Dedifferentiated amniotic fluid mesenchymal stem cell (primary cell): ENCODE results near the gene PRADC1.

Source experiments
- DNase-seq: peaks from one replicate; pipeline ENCODE4 v3.0.0-alpha.2; 2016; ENCODE audit errors: extremely low spot score

The PRADC1 gene

DNA sequence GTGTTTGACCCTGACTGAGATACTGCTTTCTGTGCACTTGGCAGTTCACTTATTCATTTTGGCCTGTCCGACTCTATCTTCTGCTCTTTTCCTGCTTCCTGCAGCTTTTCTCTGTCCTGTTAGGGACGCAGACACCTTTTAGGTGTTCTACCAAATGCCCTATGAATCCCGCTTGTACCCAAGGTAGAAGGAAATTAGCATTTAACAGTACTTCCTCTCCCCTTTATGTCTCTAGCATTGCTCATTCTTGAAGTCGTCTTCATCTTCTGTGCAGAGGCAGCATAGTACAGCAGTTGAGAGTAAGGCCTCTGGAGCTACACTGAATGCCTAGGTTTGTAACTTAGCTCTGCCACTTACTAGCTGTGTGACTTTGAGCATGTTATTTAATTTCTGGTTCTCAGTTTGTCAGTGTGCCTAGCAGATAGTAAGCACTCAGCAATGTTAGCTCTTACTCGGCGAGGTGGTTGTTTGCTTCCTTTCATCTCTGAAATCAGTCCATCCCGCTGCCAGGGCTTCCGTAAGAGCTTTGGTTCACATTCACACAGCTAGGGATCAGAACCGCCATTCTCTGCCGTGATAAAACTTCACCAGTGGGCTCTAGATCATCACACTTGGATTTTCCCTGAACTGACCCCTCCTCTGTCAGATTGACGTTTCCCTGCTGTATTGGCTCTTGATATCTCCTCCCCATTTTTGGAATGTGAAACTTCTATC lies 2.4 kb upstream of the PRADC1 start:
- DNase-seq: no peak

GRCh38 chr2:73233932-73234832 lies 1.1 kb upstream of the PRADC1 start, which contains the start of gene CCT7:
TSS of gene CCT7 (plus strand) at chr2:73234308. CDS start at chr2:73234379, 71 bp downstream.
- peak; percentile 82 for DNase-seq

DNA sequence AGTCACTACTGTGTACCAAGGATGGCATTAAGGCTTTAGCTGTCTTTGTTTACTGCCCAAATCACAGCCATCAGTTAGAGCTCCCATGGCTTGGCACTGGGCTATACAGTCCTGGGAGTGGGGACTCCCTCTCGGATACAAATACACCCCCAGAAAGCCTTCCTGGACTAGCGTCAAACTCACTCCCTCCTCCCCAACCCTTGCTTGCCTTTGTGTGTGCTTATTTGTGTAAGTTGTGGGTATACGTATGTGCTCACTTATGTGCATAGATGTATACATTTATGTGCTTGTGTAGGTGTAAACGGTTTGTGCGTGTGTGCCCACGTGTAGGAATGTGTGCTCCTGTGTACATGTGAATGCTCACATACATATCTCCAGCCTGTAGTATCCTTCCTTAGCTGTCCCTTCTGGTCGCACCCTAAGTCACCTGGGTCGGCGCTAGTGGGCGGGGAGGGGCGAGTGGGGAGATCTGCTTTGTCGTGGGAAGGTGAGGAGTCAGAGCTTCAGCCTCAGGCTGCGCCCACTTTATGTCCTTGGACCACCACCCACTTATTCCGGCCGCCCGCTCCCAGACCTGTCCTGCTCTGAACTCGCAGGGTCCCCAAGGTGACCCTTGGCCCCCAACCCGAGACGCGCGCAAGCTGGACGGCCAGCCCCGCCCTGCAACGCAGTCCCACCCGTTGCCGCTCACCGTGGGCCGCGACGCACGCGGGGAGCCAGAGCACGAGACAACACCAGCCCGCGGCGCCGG lies 461 bp downstream of the PRADC1 start:
- DNase-seq: no peak

- DNase-seq: no peak
These were observed 4.4 kb downstream of the PRADC1 start for GRCh38 chr2:73228631-73229030.

GRCh38 chr2:73227086-73227485 lies 6.0 kb downstream of the PRADC1 start:
- no peak for DNase-seq

GRCh38 chr2:73225513-73226360 lies 7.3 kb downstream of the PRADC1 start:
- DNase-seq: no peak

GRCh38 chr2:73223821-73224220 lies 9.2 kb downstream of the PRADC1 start:
- DNase-seq: no peak

DNA sequence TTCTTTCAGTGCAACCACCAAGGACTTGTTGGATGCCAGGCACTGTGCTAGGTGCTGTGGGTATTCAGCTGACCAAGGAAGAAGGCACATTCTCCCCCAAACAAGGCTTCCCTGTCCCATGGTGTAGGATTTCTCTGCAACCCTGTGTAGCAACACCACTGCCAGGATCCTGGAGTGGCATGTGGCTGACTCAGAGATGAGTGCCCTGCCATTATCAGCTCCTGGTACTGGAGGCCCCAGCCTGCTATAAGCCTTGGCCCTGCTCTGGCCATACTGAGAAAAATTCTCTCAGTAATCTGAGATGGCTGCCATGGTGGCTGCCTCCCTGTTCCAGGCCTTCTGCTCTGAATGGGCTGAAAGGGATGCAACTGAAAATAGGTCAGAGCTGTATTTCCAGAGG lies 14.7 kb downstream of the PRADC1 start:
- peak; percentile 22 for DNase-seq

DNA sequence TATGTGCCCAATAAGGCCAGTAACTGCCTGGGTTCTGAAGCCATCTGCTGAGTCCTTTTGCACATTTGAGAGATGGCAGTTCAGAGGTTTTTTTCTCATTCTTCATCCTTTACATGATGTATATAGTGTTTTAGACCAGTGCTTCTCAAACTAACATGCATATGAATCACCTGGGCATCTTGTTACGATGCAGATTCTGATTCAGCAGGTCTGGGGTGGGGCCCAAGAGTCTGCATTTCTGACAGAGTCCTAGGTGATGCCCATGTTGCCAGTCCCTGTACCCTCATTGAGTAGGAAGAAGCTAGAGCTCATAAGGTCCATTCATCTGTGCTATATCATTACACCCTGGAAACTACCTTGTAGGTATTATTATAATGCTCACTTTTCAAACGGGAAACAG lies 15.2 kb downstream of the PRADC1 start:
- DNase-seq: no peak

DNA sequence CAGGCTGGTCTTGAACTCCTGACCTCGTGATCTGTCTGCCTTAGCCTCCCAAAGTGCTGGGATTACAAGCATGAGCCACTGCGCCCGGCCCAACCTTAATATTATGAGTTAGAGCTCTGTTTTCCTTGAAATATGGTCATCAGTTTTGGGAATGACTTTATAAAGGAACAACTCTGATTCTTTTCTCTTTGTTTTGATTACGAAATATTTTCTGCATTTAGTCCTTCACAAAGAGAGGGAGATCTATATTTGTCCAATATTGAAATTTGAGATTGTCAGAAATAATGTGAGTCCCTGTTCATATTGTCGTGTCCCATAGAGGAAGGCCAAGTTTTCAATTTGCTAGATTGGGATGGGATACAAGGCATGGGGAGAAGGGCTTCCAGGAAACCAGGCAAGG lies 15.9 kb downstream of the PRADC1 start:
- no peak for DNase-seq

DNA sequence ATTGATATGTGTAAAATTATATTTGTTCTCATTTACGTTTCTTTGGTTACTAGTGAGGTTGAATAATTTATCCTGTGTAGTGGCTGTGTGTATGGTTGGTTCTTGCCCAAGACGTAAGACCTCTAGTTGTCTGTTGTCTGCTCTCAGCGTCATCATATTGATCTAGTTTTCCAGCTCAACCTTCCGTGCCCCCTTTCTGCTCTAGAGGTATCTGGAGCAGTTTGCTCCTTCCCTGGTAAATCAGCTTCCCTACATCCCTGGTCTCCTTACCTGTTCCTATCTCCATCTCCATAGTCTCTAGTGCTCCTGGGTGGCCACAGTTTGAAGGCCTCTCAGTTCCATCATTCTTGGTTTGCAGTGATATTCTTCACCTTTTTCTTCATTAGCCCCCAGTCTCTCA lies 17.8 kb downstream of the PRADC1 start:
- DNase-seq: no peak

DNA sequence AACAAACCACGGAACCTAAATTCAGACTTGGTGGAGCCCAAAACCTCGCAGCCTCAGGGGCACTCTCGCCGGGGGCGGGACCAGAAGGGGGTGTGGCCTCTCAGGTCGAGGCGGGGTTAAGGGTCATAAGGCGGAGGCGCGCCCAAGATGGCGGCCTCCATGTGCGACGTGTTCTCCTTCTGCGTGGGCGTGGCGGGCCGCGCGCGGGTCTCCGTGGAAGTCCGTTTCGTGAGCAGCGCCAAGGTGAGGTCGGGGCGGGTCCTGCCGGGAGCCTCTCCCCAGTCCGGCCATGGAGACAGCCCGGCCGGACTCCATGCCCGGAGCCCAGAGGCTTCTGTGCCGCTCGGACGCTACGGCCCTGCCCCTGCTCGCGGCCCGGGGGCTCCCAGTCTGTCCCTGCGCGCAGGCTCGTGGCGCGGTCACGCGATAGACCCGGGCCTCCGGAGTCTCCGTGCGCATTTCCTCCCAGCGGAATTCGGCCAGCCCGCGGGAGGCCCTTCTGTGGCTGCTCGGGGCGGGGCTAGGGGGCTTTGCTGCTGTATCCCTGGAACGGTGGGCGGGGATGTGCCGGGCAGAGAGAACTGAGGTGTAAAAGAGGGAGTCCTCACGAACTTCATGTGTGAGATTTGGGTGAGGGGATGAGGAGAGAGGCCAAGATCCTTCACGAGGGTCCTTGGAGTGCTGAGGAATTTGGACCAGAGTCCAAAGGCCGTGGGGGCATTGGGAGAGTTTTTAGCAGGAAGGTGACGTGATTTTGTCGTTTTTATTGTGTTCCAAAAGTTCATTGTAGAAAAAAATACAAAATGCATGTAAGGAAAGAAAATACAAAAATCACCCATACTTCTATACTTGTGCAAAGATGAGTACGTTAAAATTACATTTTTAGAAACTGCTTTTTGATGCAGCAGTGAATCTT lies 18.7 kb downstream of the PRADC1 start, which contains the start of gene SMYD5:
Gene SMYD5 (plus strand): TSS at position 126 of the 916 bp plus-strand sequence. CDS start 22 bp downstream, at position 148.
- DNase-seq: peak; percentile 65

GRCh38 chr2:73212448-73213176 lies 20.4 kb downstream of the PRADC1 start:
- DNase-seq: peak; percentile 85

GRCh38 chr2:73212098-73212447 lies 21.0 kb downstream of the PRADC1 start:
- DNase-seq: no peak

- no peak for DNase-seq
These were observed 22.3 kb downstream of the PRADC1 start for GRCh38 chr2:73210696-73211095.

GRCh38 chr2:73210019-73210418 lies 23.0 kb downstream of the PRADC1 start:
- DNase-seq: no peak

DNA sequence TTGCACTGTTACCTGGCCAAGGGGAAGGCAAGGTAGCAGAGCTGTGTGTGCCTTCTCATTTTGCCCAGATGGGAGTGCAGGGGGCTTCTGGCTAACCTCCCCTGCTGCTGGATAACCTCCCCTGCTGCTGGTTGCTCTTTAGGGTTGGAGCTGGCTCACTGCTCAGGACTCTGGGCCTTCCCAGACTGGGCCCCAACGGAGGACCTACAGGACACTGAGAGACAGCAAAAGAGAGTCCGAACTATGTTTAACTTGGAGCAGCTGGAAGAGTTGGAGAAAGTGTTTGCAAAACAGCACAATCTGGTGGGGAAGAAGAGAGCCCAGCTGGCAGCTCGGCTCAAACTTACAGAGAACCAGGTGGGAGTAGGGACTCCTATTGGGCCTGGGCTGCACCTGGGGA lies 24.8 kb downstream of the PRADC1 start:
- DNase-seq: no peak

DNA sequence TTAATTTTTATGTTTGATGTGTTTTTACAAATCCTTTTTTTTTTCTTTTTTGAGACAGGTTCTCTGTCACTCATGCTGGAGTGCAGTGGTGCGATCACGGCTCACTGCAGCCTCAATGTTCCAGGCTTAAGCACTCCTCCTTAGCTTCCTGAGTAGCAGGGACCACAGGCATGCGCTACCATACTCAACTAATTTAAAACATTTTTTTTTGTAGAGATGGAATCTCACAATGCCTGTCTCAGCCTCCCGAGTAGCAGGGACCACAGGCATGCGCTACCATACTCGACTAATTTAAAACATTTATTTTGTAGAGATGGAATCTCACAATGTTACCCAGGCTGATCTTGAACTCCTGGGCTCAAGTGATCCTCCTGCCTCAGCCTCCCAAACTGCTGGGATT lies 27.4 kb downstream of the PRADC1 start:
- peak; percentile 21 for DNase-seq

DNA sequence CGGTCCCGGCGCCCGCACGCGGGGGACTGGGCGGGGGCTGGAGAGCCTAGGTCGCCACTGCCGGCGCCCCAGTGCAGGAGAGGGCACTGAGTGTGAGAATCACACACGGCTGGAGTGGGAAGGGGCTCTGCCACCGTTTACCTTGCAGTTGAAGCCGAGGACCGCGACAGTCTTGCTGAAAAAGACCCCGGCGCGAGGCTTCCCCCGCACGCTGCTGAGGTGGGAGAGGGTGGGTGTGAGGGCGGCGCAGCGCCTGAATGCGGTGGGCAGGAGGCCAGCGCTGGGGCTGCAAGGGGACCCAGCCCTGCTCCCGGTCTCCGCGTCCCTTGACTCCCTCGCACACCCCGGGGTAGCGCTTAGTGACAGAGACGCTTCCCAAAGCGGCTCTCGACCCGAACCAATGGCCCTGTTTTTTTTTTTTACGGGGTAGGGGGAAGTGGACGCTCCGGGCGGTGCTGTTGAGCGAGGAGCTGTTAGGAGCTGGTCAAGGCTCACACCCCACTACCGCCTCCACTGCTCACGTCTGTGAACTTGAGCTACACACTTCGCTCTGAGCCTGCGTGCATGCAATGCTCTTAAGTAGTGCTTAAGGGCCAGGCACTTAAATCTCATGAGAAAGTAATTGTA lies 29.9 kb downstream of the PRADC1 start:
- DNase-seq: no peak
